Progenitor cell of endocrine pancreas (in vitro differentiated cells): ENCODE measurements around the gene GAPDHS. TPM values are rescaled to one million over a fixed set of nuclear protein-coding genes. Genes with fewer than 3 reads are reported as not detected.

Experiments
- DNase-seq: peaks from one replicate; pipeline ENCODE4 v3.0.0; 2021; ENCODE audit warnings: low spot score; ENCODE audit not compliant: unreplicated experiment
- H3K27ac Mint-ChIP-seq: 2 replicates; pipeline ENCODE4 v1.8.0; 2021; ENCODE audit warnings: mild to moderate bottlenecking, moderate library complexity, mixed read lengths
- H3K27me3 Mint-ChIP-seq: 2 replicates; pipeline ENCODE4 v1.8.0; 2021; ENCODE audit warnings: mixed read lengths
- H3K36me3 Mint-ChIP-seq: 2 replicates; pipeline ENCODE4 v1.8.0; 2022; ENCODE audit warnings: mixed read lengths; ENCODE audit not compliant: insufficient read depth
- H3K4me1 Mint-ChIP-seq: 2 replicates; pipeline ENCODE4 v1.8.0; 2021; ENCODE audit warnings: low read depth, mixed read lengths
- H3K4me3 Mint-ChIP-seq: 2 replicates; pipeline ENCODE4 v1.8.0; 2021; ENCODE audit warnings: low read depth, mild to moderate bottlenecking, moderate library complexity, mixed read lengths
- H3K9me3 Mint-ChIP-seq: 2 replicates; pipeline ENCODE4 v1.8.0; 2021; ENCODE audit warnings: low read depth, mixed read lengths
- CTCF ChIP-seq: fragments of 200-600 bp; sonication (generic); IDR thresholded peaks from one replicate; pipeline ENCODE4 v1.5.0; 2021; ENCODE audit warnings: antibody characterized with exemption, mild to moderate bottlenecking; ENCODE audit not compliant: unreplicated experiment
- total RNA-seq: library from RNA; stranded (reverse); gene quantifications from 2 replicates; pipeline ENCODE4 v1.2.1, GENCODE V29; 2021

GAPDHS gene
- total RNA-seq, 1 donor from 2014 or later = not detected

GRCh38 chr19:35556025-35556590 is 22.9 kb downstream of the GAPDHS start:
- no peaks in the 10 kb centered on the region for H3K9me3 Mint-ChIP-seq
- H3K27me3 Mint-ChIP-seq = peaks cover 69% of the 10 kb centered on the region
- H3K27ac Mint-ChIP-seq = no peak overlapping the region
- no peak for TF ChIP-seq CTCF
- H3K4me1 Mint-ChIP-seq = no peaks in the 10 kb centered on the region
- no peaks in the 10 kb centered on the region for H3K36me3 Mint-ChIP-seq
- DNase-seq = no peak
- H3K4me3 Mint-ChIP-seq = no peak overlapping the region

GRCh38 chr19:35556846-35557538 is 23.7 kb downstream of the GAPDHS start:
- H3K9me3 Mint-ChIP-seq = no peaks in the 10 kb centered on the region
- H3K4me1 Mint-ChIP-seq = no peaks in the 10 kb centered on the region
- no peak for TF ChIP-seq CTCF
- H3K27me3 Mint-ChIP-seq = peaks cover 77% of the 10 kb centered on the region
- no peaks in the 10 kb centered on the region for H3K36me3 Mint-ChIP-seq
- H3K27ac Mint-ChIP-seq = no peak overlapping the region
- no peak for DNase-seq
- peak overlapping the region; percentile 40 for H3K4me3 Mint-ChIP-seq

GRCh38 chr19:35557539-35558399 is 24.5 kb downstream of the GAPDHS start:
- no peak for TF ChIP-seq CTCF
- Mint-ChIP-seq H3K4me3 (peak overlapping the region; percentile 75), H3K4me1 (no peaks in the 10 kb centered on the region), H3K36me3 (no peaks in the 10 kb centered on the region), H3K9me3 (no peaks in the 10 kb centered on the region), H3K27ac (peak overlapping the region; percentile 47), H3K27me3 (peaks cover 84% of the 10 kb centered on the region)
- peak; percentile 73 for DNase-seq

- Mint-ChIP-seq H3K9me3 (no peaks in the 10 kb centered on the region), H3K27me3 (peaks cover 82% of the 10 kb centered on the region), H3K27ac (no peak overlapping the region), H3K36me3 (no peaks in the 10 kb centered on the region), H3K4me1 (no peaks in the 10 kb centered on the region), H3K4me3 (no peak overlapping the region)
- DNase-seq = no peak
- no peak for TF ChIP-seq CTCF
These were observed 25.4 kb downstream of the GAPDHS start for GRCh38 chr19:35558400-35559280.

- H3K4me1 Mint-ChIP-seq = no peaks in the 10 kb centered on the region
- H3K27me3 Mint-ChIP-seq = peaks cover 80% of the 10 kb centered on the region
- no peaks in the 10 kb centered on the region for H3K9me3 Mint-ChIP-seq
- no peak for DNase-seq
- H3K36me3 Mint-ChIP-seq = no peaks in the 10 kb centered on the region
- no peak overlapping the region for H3K4me3 Mint-ChIP-seq
- no peak overlapping the region for H3K27ac Mint-ChIP-seq
- TF ChIP-seq CTCF = no peak
These were observed 26.0 kb downstream of the GAPDHS start for GRCh38 chr19:35559281-35559659.
